Activated CD4-positive, CD25-positive, alpha-beta regulatory T cell treated with anti-CD3 and anti-CD28 coated beads, Interleukin-2, amount 50 U/mL, for 16 hours (primary cell): ENCODE measurements around the gene SOX8.
"Not testable (repeated sequence)": the region's sequence is repeated elsewhere in the genome, so short reads cannot be mapped to it uniquely, and the experiment has no call there.

Source experiments
- DNase-seq: peaks from one replicate; pipeline ENCODE4 v3.0.0-alpha.2; 2020; ENCODE audit warnings: low read depth, low spot score

SOX8 gene

GRCh38 chr16:981695-982144 lies at the start of gene SOX8:
Gene SOX8, plus strand, starts transcription at chr16:981770. Its CDS starts 153 bp downstream, at chr16:981923.
- DNase-seq = no peak

DNA sequence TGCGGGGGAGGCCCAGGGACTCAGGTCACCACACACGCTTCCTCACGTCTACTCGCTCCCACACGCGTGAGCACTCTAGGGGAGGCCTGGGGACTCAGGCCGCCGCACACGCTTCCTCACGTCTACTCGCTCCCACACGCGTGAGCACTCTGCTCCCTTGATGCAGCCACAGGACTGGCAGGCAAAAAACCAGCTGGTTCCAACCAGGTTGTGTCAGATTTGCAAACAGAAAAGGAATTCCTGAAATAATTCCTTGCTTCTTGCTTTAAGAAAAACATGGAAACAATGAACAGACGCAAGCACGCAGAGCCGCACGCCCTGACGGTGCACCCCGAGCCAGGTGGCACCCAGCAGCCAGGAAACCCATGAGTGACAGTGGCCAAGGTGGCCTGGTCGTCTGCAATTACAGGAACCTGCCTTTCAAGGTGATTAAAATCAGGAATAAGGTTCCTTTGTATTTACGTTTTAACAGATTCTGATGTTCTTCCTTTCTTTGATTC lies 48.7 kb upstream of the SOX8 start:
- DNase-seq = no peak

DNA sequence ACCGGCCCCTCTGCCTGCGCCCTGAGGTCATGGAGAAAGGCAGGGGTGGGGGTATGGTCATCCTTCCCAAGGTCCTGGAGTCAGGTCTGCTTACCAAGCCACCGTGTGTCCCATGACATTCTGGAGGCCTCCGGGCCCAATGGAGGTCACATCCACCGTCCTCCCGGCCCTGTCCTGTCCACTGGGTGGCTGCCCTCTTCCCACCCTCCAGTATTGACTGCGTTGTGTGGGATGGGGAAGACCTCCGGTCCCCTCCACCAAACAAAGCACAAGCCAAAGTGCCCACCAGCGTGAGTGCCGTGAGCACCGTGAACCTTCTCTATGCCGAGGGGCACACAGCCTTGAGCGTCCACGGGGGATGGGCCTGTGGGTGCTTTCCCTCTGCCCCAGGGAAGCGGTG lies 48.0 kb upstream of the SOX8 start:
- DNase-seq = no peak

GRCh38 chr16:934178-934577 lies 47.4 kb upstream of the SOX8 start:
- DNase-seq = no peak

GRCh38 chr16:935684-936083 lies 45.9 kb upstream of the SOX8 start:
- no peak for DNase-seq

DNA sequence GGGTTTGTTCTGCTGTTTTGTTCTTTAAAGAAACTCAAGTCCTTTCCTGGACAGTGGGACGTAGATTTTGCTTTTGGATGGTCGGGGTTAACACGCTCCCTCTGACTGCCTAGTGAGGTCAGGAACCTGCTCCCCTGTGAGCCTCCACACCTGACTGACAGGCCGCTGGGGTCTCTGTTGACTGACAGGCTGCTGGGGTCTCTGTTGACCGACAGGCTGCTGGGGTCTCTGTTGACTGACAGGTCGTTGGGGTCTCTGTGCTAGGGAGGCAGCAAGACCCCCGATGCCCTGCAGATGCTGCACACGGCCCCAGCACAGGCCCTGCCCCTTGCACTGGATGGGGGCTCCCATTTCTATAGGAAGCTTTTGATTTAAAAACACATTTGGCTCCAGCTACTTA lies 44.3 kb upstream of the SOX8 start:
- DNase-seq = no peak

DNA sequence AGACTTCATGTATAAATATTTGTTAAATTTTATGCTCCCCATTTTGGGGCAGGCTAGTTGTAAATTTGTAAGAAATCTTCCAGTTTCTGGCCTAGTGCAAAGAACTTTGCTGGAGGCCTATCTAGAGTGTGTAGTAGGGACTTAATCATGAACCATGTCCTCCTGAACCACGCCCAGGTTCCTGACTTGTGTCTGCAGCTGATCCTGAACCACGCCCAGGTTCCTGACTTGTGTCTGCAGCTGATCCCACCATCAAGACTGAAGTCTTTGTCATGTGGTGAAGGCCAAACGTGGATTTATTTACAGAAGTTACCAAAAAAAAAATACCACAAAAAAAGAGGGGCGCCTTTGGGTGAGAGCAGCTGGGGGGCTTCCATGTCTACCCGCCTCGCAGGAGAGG lies 43.8 kb upstream of the SOX8 start:
- no peak for DNase-seq

DNA sequence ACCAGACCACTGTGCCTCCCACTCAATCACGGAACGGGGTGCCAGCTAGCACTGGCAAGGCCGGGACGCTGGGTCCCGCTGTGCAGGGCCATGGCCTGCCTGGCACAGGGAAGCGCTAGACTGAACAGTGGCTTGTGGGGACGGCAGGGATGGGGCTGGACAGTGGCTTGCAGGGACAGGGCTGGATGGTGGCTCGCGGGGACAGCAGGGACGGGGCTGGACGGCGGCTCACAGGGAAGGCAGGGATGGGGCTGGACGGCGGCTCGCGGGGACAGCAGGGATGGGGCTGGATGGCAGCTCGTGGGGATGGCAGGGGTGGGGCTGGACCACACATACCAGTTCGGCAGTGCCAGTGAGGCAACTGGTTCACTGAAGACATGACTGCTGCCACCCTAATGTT lies 43.4 kb upstream of the SOX8 start:
- DNase-seq = no peak

DNA sequence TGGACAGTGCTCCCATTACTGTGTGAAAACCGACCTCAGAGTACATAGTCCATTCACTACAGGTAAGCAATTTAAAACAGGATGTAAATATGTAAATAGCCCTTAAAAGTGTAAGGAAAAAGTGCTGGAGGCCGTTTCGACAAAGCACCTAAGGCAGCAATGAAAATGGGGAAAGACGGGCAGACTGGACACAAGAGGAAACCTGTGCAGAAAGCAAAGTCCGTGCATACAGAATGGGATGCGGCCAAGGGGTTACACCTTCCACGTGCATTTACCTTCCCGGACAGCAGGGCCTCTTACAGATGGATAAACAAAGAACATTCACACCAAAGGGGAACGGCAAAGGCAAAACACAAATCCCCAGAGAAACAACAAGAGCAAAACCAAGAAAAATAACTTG lies 42.8 kb upstream of the SOX8 start:
- DNase-seq = no peak

- DNase-seq = no peak
Observed at GRCh38 chr16:939311-939710, 42.3 kb upstream of the SOX8 start.

DNA sequence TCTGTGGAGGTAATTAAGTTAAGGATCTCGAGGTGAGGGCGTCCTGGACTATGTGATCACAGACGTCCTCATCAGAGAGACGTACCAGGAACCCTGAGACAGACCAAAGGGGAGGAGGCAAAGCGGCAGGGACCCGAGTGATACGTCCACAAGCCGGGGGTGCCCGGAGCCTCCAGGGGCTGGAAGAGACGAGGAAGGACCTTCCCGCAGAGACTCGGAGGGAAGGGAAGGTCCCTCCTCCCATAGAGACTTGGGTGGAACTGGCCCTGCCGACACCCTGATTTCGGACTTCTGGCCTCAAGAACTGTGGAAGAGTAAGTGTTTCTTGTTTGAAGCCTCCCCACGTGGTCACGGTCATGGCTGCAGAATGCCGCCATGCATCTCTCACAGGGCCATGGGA lies 41.6 kb upstream of the SOX8 start:
- DNase-seq = no peak

DNA sequence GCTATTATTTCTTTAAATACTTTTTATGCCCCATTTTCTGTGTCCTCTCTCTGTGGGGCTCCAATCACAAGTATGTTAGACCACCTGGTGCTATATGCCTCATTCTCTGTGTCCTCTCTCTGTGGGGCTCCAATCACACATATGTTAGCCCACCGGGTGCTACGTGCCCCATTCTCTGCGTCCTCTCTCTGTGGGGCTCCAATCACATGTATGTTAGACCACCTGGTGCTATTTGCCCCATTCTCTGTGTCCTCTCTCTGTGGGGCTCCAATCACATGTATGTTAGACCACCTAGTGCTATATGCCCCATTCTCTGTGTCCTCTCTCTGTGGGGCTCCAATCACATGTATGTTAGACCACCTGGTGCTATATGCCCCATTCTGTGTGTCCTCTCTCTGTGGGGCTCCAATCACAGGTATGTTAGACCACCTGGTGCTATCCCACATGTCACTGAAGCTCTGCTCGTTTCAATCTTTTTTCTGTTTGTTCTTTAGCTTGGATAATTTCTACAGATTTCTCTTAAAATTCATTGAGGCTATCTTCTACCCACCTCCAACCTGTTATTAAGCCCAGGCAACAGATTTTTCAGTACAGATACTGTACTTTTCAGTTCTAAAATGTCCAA lies 39.0 kb upstream of the SOX8 start:
- no peak for DNase-seq

GRCh38 chr16:943971-944370 lies 37.6 kb upstream of the SOX8 start:
- no peak for DNase-seq

GRCh38 chr16:945271-946047 lies 36.1 kb upstream of the SOX8 start:
- DNase-seq = no peak

GRCh38 chr16:946048-946395 lies 35.5 kb upstream of the SOX8 start:
- no peak for DNase-seq

GRCh38 chr16:947255-947921 lies 34.2 kb upstream of the SOX8 start:
- DNase-seq = no peak

DNA sequence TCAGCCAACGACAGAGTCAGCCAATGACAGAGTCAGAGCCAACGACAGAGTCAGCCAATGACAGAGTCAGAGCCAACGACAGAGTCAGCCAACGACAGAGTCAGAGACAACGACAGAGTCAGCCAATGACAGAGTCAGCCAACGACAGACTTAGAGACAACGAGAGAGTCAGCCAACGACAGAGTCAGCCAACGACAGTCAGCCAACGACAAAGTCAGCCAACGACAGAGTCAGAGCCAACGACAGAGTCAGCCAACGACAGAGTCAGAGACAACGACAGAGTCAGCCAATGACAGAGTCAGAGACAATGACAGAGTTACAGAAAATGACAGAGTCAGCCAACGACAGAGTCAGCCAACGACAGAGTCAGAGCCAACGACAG lies 33.7 kb upstream of the SOX8 start:
- not testable (repeated sequence) for DNase-seq

GRCh38 chr16:948767-949166 lies 32.8 kb upstream of the SOX8 start:
- not testable (repeated sequence) for DNase-seq

DNA sequence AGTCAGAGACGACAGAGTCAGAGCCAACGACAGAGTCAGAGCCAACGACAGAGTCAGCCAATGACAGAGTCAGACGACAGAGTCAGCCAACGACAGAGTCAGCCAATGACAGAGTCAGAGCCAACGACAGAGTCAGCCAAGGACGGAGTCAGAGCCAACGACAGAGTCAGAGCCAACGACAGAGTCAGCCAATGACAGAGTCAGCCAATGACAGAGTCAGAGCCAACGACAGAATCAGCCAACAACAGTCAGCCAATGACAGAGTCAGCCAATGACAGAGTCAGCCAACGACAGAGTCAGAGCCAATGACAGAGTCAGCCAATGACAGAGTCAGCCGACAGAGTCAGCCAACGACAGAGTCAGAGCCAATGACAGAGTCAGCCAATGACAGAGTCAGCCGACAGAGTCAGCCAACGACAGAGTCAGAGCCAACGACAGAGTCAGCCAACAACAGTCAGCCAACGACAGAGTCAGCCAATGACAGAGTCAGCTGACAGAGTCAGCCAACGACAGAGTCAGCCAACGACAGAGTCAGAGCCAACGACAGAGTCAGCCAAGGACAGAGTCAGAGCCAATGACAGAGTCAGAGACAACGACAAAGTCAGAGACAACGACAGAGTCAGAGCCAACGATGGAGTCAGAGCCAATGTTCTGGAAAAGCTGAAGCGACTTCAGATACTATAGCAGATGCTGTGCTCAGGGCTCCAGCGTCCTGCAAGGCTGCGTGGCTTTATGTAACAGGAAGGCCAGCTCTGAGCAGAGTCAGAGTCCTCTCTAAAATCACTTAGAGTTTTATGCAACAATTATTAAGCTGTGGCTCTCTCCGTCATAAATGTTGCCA lies 30.6 kb upstream of the SOX8 start:
- DNase-seq = not testable (repeated sequence)

DNA sequence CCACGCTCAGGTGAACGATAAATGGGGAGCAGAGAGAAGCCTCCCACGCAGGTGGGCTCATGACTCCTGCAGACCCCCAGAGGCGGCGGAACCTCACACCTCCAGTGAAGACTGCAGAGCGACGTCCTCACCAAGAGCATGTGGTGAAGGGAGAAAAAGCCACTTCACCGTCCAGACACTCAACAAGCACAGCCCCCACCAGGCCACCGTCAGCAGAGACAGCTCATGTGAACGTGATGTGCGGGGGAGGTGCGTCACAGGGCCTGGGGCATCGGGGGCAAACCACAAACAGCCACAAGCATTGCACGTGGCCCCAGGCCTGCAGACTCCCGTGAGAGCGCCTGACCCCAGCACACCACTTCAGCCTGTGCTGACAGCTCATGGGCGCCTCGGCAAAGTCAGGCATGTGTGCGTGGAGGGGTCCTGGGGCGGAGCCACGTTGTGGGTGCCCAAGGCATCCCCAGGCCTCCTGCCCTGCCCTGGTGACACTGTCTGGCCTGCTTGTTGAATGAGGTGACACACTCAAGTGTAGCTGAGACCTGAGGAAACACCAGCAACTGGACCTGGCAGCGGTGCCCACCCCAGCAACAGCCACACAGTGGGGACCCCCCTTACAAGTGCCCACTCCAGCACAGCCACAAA lies 29.8 kb upstream of the SOX8 start:
- DNase-seq = no peak

GRCh38 chr16:952321-952720 lies 29.2 kb upstream of the SOX8 start:
- no peak for DNase-seq
